SU-DHL-6 (cell line): Measurements from ENCODE around the gene CHMP4B.

Experiments used
- EZH2phosphoT487 ChIP-seq: fragments of 200-600 bp; sonication (generic), shearing (Covaris generic); conservative IDR thresholded peaks from 2 replicates; pipeline ENCODE4 v1.6.1; 2018; ENCODE audit warnings: mild to moderate bottlenecking, antibody characterized with exemption, low read length, moderate library complexity, mixed read lengths
- TF ChIP-seq, protein P1 (sequence below): fragments of 200-600 bp; sonication (generic); IDR thresholded peaks from one replicate; pipeline ENCODE4 v1.5.1; 2017; ENCODE audit warnings: antibody characterized with exemption, mild to moderate bottlenecking, low read length, moderate library complexity; ENCODE audit not compliant: insufficient read depth, poor library complexity, severe bottlenecking

DNA sequence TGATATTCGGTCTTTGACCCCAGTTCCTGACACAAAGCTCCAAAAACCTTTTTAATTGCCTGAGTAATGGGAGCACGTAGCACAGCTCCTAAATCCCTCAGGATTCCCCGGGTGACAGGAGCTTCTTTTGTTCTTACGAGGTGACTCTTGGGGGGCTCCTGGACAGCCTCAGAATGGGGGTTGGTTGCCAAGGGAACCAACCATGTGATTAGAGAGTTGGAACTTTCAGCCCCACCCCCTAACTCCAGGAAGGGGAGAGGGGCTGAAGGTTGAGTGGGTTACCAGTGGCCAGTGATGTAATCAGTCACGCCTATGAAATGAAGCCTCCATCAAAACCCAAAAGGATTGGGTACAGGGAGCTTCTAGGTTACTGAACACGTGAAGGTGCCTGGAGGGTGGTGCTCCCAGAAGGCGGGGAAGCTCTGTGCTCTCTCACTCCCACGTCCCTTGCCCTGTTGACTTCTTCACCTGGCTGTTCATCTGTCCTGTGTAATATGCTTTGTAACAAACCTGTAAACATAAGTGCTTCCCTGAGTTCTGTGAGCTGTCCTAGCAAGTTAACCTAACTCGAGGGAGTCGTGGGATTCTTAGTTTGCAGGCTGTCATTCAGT lies 89.5 kb downstream of the CHMP4B start:
- TF ChIP-seq, protein P1, sequence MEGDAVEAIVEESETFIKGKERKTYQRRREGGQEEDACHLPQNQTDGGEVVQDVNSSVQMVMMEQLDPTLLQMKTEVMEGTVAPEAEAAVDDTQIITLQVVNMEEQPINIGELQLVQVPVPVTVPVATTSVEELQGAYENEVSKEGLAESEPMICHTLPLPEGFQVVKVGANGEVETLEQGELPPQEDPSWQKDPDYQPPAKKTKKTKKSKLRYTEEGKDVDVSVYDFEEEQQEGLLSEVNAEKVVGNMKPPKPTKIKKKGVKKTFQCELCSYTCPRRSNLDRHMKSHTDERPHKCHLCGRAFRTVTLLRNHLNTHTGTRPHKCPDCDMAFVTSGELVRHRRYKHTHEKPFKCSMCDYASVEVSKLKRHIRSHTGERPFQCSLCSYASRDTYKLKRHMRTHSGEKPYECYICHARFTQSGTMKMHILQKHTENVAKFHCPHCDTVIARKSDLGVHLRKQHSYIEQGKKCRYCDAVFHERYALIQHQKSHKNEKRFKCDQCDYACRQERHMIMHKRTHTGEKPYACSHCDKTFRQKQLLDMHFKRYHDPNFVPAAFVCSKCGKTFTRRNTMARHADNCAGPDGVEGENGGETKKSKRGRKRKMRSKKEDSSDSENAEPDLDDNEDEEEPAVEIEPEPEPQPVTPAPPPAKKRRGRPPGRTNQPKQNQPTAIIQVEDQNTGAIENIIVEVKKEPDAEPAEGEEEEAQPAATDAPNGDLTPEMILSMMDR: no peak
- TF ChIP-seq EZH2phosphoT487: no peak
